ENCODE data around the gene SKP2. TPM values are rescaled to one million over a fixed set of nuclear protein-coding genes. Genes with fewer than 3 reads are reported as not detected.
"Not testable (repeated sequence)": the region's sequence is repeated elsewhere in the genome, so short reads cannot be mapped to it uniquely, and the experiment has no call there.

The SKP2 gene
- total and polyA plus RNA-seq, 3 experiments from 2014 or later = 15.6 to 56.4 (median 52.8) TPM

DNA sequence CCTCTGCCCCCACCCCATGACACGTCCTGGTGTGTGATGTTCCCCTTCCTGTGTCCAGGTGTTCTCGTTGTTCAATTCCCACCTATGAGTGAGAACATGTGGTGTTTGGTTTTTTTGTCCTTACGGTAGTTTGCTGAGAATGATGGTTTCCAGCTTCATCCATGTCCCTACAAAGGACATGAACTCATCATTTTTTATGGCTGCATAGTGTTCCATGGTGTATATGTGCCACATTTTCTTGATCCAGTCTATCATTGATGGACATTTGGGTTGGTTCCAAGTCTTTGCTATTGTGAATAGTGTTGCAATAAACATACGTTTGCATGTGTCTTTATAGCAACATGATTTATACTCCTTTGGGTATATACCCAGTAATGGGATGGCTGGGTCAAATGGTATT lies 32.5 kb downstream of the SKP2 start:
- H3K9me3 Mint-ChIP-seq; H3K27ac Mint-ChIP-seq; H3K4me1 Mint-ChIP-seq; H3K36me3 ChIP-seq (ENCODE audit: insufficient read depth, low read length); H3K4me3 ChIP-seq (ENCODE audit: low read length); H3K27ac ChIP-seq (ENCODE audit: low read depth, low read length); H3K4me1 ChIP-seq (ENCODE audit: insufficient read depth, low read length); H3K4me3 Mint-ChIP-seq; DNase-seq; H3K27me3 Mint-ChIP-seq; H3K27me3 ChIP-seq (ENCODE audit: insufficient read depth, low read length, poor library complexity, severe bottlenecking); POLR2A ChIA-PET; CTCF ChIA-PET; H3K9me3 ChIP-seq (ENCODE audit: low read length): not testable (repeated sequence)
- H3K36me3 Mint-ChIP-seq = peaks cover 28 to 75% (median 54%) of the 10 kb centered on the region in 3 donors

DNA sequence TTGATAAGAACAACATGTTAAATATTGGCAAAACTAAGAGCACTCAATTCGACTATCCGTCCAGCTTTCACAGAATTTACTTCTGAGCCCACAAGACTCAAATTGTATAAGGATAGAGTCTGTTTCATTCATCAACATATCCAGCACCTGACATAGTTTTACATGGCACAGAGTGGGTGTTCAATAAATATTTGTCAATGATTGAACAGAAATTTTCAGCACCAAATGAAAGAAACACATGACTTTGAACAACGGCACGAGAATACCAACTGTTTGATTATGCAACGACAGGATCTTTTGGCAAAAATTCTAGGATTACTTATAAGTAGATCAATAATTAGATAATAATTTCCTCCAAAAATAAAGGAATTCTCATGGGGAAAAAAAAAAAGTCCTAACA lies 41.8 kb downstream of the SKP2 start:
- ChIA-PET POLR2A (no interaction called here), CTCF (no interaction called here)
- H3K9me3 Mint-ChIP-seq = peaks cover 0 to 9% (median 4%) of the 10 kb centered on the region in 5 donors
- H3K4me3 ChIP-seq (ENCODE audit: low read length) = no peak overlapping the region
- H3K4me1 ChIP-seq (ENCODE audit: insufficient read depth, low read length) = no peaks in the 10 kb centered on the region
- DNase-seq = no peak
- no peaks in the 10 kb centered on the region for H3K27me3 ChIP-seq (ENCODE audit: insufficient read depth, low read length, poor library complexity, severe bottlenecking)
- H3K27me3 Mint-ChIP-seq = no peaks in the 10 kb centered on the region
- H3K36me3 Mint-ChIP-seq = peaks cover 32 to 72% (median 33%) of the 10 kb centered on the region in 3 donors
- H3K27ac Mint-ChIP-seq = peak overlapping the region in 1 of 8 donors; percentile 45
- no peaks in the 10 kb centered on the region for H3K9me3 ChIP-seq (ENCODE audit: low read length)
- H3K36me3 ChIP-seq (ENCODE audit: insufficient read depth, low read length) = peaks cover 12% of the 10 kb centered on the region
- H3K4me3 Mint-ChIP-seq = no peak overlapping the region
- peaks cover 0 to 5% (median 0%) of the 10 kb centered on the region in 3 donors for H3K4me1 Mint-ChIP-seq
- H3K27ac ChIP-seq (ENCODE audit: low read depth, low read length) = no peak overlapping the region

DNA sequence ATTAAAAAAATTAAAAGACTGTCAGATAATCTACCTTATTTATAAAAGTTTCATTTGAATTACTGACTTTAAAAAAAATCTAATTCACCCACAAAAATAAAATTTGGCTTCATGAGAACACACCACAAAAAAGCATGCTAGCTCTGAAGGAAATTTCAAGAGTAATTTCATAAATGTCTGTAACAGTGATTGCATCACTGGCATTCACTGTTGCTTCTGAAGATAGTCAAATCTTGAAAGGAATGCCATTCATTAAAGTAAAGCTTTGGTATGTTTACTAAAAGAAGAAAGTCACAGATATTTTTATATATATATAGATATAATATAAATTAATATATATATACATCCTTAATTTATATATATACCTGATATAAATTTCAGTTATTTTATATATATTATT lies 46.4 kb downstream of the SKP2 start:
- Mint-ChIP-seq H3K4me3 (no peak overlapping the region), H3K9me3 (no peaks in the 10 kb centered on the region), H3K36me3 (peaks cover 3 to 75% (median 30%) of the 10 kb centered on the region in 3 donors), H3K4me1 (no peaks in the 10 kb centered on the region), H3K27me3 (peaks cover 0 to 1% of the 10 kb centered on the region in 2 donors), H3K27ac (no peak overlapping the region)
- CTCF ChIA-PET = interaction anchor here (1.6 kb wide), 1 partner anchor 22 kb away, joined by 3 read pairs; no protein-coding TSS in a partner anchor
- H3K27me3 ChIP-seq (ENCODE audit: insufficient read depth, low read length, poor library complexity, severe bottlenecking) = no peaks in the 10 kb centered on the region
- H3K4me3 ChIP-seq (ENCODE audit: low read length) = no peak overlapping the region
- POLR2A ChIA-PET = no interaction called here
- no peaks in the 10 kb centered on the region for H3K9me3 ChIP-seq (ENCODE audit: low read length)
- H3K4me1 ChIP-seq (ENCODE audit: insufficient read depth, low read length) = no peaks in the 10 kb centered on the region
- DNase-seq = no peak
- peaks cover 17% of the 10 kb centered on the region for H3K36me3 ChIP-seq (ENCODE audit: insufficient read depth, low read length)
- H3K27ac ChIP-seq (ENCODE audit: low read depth, low read length) = no peak overlapping the region

DNA sequence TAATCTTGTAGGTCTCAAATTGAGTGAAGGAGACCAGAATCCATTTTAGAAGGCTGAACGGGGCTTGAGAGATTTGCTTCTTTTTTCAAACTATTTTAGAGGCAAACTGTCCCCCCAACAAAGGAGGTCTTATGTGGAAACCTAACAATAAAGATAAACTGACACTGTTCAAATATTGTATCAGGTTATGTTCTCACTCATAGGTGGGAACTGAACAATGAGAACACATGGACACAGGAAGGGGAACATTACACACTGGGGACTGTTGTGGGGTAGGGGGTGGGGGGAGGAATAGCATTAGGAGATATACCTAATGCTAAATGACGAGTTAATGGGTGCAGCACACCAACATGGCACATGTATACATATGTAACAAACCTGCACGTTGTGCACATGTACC lies 46.9 kb downstream of the SKP2 start:
- DNase-seq; H3K27ac ChIP-seq (ENCODE audit: low read depth, low read length); H3K27ac Mint-ChIP-seq; H3K27me3 ChIP-seq (ENCODE audit: insufficient read depth, low read length, poor library complexity, severe bottlenecking); H3K9me3 ChIP-seq (ENCODE audit: low read length); H3K4me3 Mint-ChIP-seq; H3K4me3 ChIP-seq (ENCODE audit: low read length); POLR2A ChIA-PET; H3K4me1 ChIP-seq (ENCODE audit: insufficient read depth, low read length); H3K9me3 Mint-ChIP-seq; H3K4me1 Mint-ChIP-seq; H3K27me3 Mint-ChIP-seq: not testable (repeated sequence)
- CTCF ChIA-PET = interaction anchor here (1.6 kb wide), 1 partner anchor 21 kb away, joined by 3 read pairs; no protein-coding TSS in a partner anchor
- peaks cover 17% of the 10 kb centered on the region for H3K36me3 ChIP-seq (ENCODE audit: insufficient read depth, low read length)
- H3K36me3 Mint-ChIP-seq = peaks cover 3 to 76% (median 29%) of the 10 kb centered on the region in 3 donors

DNA sequence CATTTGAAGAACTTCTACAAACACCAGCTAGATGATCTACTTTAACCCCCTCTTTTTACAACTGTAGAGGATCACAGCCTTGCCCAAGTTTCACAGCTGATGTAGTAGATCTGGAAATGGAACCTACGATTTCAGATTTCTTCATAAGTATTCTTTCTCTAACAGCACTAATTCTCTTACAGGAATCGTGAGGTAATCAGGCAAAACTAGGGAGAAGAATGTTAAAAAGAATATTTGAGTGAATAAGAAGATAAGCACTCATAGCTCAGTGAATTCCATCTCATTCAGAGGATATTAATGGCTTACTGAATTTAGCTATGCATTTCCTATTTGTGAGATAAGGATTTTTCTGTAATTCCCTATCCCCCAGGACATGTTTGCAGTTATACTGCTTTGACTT lies 47.7 kb downstream of the SKP2 start:
- H3K4me3 Mint-ChIP-seq = no peak overlapping the region
- Histone ChIP-seq H3K4me1 (ENCODE audit: insufficient read depth, low read length) (no peaks in the 10 kb centered on the region), H3K27me3 (ENCODE audit: insufficient read depth, low read length, poor library complexity, severe bottlenecking) (no peaks in the 10 kb centered on the region), H3K4me3 (ENCODE audit: low read length) (no peak overlapping the region), H3K36me3 (ENCODE audit: insufficient read depth, low read length) (peaks cover 17% of the 10 kb centered on the region), H3K9me3 (ENCODE audit: low read length) (no peaks in the 10 kb centered on the region), H3K27ac (ENCODE audit: low read depth, low read length) (no peak overlapping the region)
- no peak for DNase-seq
- H3K27me3 Mint-ChIP-seq = peaks cover 0 to 1% of the 10 kb centered on the region in 2 donors
- ChIA-PET POLR2A (no interaction called here), CTCF (no interaction called here)
- H3K9me3 Mint-ChIP-seq = no peaks in the 10 kb centered on the region
- H3K36me3 Mint-ChIP-seq = peaks cover 3 to 73% (median 27%) of the 10 kb centered on the region in 3 donors
- no peaks in the 10 kb centered on the region for H3K4me1 Mint-ChIP-seq
- no peak overlapping the region for H3K27ac Mint-ChIP-seq

DNA sequence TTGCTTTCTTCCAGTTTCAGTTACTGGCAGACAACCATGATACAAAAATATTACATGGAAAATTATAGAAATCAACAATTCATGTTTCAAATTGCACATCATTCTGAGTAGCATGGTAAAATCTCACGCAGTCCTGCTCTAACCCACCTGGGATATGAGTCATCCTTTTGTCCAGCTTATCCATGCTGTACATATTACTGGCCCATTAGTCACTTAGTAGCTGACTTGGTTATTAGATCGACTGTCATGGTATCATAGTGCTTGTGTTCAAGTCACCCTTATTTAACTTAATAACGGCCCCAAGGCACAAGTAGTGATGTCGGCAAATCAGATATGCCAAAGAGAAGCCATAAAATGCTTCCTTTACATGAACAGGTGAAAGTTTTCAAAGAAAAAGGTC lies 48.6 kb downstream of the SKP2 start:
- peaks cover 0 to 1% of the 10 kb centered on the region in 2 donors for H3K27me3 Mint-ChIP-seq
- Histone ChIP-seq H3K27me3 (ENCODE audit: insufficient read depth, low read length, poor library complexity, severe bottlenecking) (no peaks in the 10 kb centered on the region), H3K4me1 (ENCODE audit: insufficient read depth, low read length) (no peaks in the 10 kb centered on the region), H3K4me3 (ENCODE audit: low read length) (no peak overlapping the region), H3K9me3 (ENCODE audit: low read length) (no peaks in the 10 kb centered on the region), H3K36me3 (ENCODE audit: insufficient read depth, low read length) (peaks cover 16% of the 10 kb centered on the region), H3K27ac (ENCODE audit: low read depth, low read length) (no peak overlapping the region)
- no peaks in the 10 kb centered on the region for H3K4me1 Mint-ChIP-seq
- peaks cover 8 to 73% (median 26%) of the 10 kb centered on the region in 3 donors for H3K36me3 Mint-ChIP-seq
- DNase-seq = no peak
- no peaks in the 10 kb centered on the region for H3K9me3 Mint-ChIP-seq
- POLR2A ChIA-PET = no interaction called here
- H3K27ac Mint-ChIP-seq = no peak overlapping the region
- H3K4me3 Mint-ChIP-seq = no peak overlapping the region
- CTCF ChIA-PET = no interaction called here

DNA sequence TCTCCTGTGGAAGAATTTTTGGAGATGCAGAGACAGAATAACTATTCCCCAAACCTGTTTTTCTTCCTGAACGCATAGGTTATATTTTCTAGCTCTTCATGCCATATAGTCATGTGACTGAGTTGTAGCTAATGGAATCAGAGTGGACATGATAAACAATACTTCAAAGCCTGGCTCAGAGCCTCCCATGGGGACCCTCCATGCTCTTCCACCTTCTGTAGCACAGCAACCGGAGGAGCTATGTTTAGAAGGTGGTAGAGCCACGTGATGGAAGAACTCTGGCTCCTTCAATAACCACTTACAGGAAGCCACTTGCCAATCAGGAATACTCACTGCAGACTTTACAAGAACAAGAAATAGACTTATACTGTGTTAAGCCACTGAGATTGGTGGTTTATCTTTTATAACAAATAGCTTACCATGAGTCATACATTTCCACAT lies 50.6 kb downstream of the SKP2 start:
- Mint-ChIP-seq H3K27ac (peak overlapping the region in 3 of 8 donors; percentile 38 to 76 (median 49)), H3K27me3 (peaks cover 0 to 1% of the 10 kb centered on the region in 2 donors), H3K9me3 (no peaks in the 10 kb centered on the region), H3K4me3 (no peak overlapping the region), H3K36me3 (peaks cover 15 to 69% (median 25%) of the 10 kb centered on the region in 3 donors), H3K4me1 (no peaks in the 10 kb centered on the region)
- no peak overlapping the region for H3K27ac ChIP-seq (ENCODE audit: low read depth, low read length)
- no peaks in the 10 kb centered on the region for H3K27me3 ChIP-seq (ENCODE audit: insufficient read depth, low read length, poor library complexity, severe bottlenecking)
- ChIA-PET POLR2A (no interaction called here), CTCF (interaction anchor here (1.9 kb wide), 1 partner anchor 39 kb away, joined by 6 read pairs; the partner anchor contains the start of gene NADK2)
- H3K4me1 ChIP-seq (ENCODE audit: insufficient read depth, low read length) = no peaks in the 10 kb centered on the region
- DNase-seq = no peak
- no peaks in the 10 kb centered on the region for H3K9me3 ChIP-seq (ENCODE audit: low read length)
- peaks cover 5% of the 10 kb centered on the region for H3K36me3 ChIP-seq (ENCODE audit: insufficient read depth, low read length)
- no peak overlapping the region for H3K4me3 ChIP-seq (ENCODE audit: low read length)

DNA sequence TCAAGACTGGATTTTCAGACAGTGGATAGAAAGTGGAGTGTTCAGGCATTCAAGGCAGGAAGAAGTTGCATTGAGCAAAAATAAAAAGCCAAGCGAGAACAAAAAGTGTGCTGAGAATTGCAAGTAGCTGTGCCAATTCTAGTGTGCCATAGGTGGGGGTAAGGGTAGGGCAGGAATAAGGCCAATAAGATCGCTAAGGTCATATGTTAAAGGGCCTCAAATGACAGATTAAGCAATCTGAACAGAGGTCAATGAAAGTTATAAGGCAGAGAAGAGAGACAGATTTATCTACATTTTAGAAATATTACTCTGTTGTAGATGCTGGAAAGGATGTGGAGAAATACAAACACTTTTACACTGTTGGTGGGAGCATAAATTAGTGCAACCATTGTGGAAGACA lies 53.4 kb downstream of the SKP2 start:
- Mint-ChIP-seq H3K36me3 (peaks cover 18 to 61% (median 22%) of the 10 kb centered on the region in 3 donors), H3K27me3 (peaks cover 0 to 1% of the 10 kb centered on the region in 2 donors), H3K4me3 (no peak overlapping the region), H3K9me3 (no peaks in the 10 kb centered on the region), H3K4me1 (no peaks in the 10 kb centered on the region), H3K27ac (no peak overlapping the region)
- Histone ChIP-seq H3K36me3 (ENCODE audit: insufficient read depth, low read length) (no peaks in the 10 kb centered on the region), H3K4me1 (ENCODE audit: insufficient read depth, low read length) (no peaks in the 10 kb centered on the region), H3K4me3 (ENCODE audit: low read length) (no peak overlapping the region), H3K27ac (ENCODE audit: low read depth, low read length) (no peak overlapping the region), H3K9me3 (ENCODE audit: low read length) (no peaks in the 10 kb centered on the region), H3K27me3 (ENCODE audit: insufficient read depth, low read length, poor library complexity, severe bottlenecking) (no peaks in the 10 kb centered on the region)
- ChIA-PET CTCF (interaction anchor here (1.2 kb wide), 1 partner anchor 36 kb away, joined by 6 read pairs; the partner anchor contains the start of gene NADK2), POLR2A (no interaction called here)
- DNase-seq = no peak
